ENCODE measurements around the gene HLA-DMB. TPM values are rescaled to one million over a fixed set of nuclear protein-coding genes. Genes with fewer than 3 reads are reported as not detected.

Gene HLA-DMB
- polyA plus RNA-seq, 4 donors: 22.8 to 60.5 (median 29.8) TPM

DNA sequence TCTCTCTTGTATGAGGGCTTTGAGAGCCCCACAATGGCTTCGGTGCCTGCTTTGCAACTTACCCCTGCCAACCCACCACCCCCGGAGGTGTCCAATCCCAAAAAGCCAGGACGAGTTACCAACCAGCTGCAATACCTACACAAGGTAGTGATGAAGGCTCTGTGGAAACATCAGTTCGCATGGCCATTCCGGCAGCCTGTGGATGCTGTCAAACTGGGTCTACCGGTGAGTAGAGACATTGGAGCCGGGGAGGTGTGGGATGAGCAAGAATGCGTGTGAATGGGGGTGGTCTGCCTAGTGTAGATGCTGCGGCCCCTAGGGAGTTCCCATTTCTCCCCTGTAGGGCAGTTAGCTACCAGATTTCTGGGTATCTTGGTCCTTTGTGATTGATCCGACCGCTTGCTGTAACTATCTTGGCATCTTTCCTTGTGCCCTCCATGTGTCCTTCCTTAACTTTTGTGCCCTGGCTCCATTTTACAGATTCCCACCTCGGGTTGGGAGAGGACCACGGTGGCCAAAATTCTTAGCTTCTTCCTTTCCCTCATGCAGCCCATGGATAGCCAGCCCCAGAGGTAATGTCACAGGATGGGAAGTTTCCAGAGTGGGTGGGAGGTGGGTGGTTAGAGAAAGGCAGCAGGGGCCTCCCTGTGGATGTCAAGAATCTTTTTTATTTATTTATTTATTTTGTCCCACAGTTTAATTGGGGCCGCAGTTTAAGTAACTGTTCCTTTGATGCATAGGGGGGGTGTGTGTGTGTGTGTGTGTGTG is 33.9 kb upstream of the HLA-DMB start:
- WGBS, 3 donors: 1 to 5% (median 3%) methylated on average over 14 of the region's 14 CpGs
- no peaks in the 10 kb centered on the region for H3K27me3 ChIP-seq (ENCODE audit: control insufficient read depth in 3 of 3, insufficient read depth in 3 of 3, low read length in 3 of 3)
- H3K36me3 ChIP-seq (ENCODE audit: control insufficient read depth in 3 of 3, insufficient read depth in 2 of 3, low read depth in 1 of 3, low read length in 3 of 3): peaks cover 29 to 58% (median 43%) of the 10 kb centered on the region in 3 donors
- H3K4me1 ChIP-seq (ENCODE audit: control insufficient read depth in 3 of 3, insufficient read depth in 2 of 3, low read depth in 1 of 3, low read length in 2 of 3): peaks cover 0 to 29% (median 5%) of the 10 kb centered on the region in 3 donors
- H3K4me3 ChIP-seq (ENCODE audit: low read depth in 1 of 3, low read length in 3 of 3): peak overlapping the region; percentile 87 to 97 (median 90)
- H3K27ac ChIP-seq (ENCODE audit: low read depth in 1 of 3, low read length in 2 of 3): no peak overlapping the region
- no peak for DNase-seq
- no peaks in the 10 kb centered on the region for H3K9me3 ChIP-seq (ENCODE audit: control insufficient read depth in 2 of 2, insufficient read depth in 1 of 2, low read depth in 1 of 2, low read length in 1 of 2)
- FAIRE-seq: no peak

DNA sequence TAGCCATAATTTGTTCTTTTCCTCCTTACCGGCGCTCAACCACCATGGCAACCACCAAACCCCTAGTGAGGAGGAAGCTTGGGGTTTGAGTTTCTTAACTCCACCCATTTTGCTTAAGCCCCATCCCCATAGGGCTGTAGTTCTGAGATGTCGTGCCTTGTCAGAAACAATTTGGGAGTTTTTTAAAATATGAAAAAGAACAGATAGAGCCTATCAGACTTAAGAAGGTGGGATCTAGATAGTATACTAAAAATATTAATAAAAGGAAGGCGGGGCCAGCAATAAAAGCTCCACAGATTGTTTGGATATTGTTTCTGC is 33.1 kb upstream of the HLA-DMB start:
- 0 to 1% (median 0%) methylated on average over 4 of the region's 4 CpGs for WGBS, 3 donors
- DNase-seq: peak; percentile 53 to 59
- peaks cover 0 to 26% (median 5%) of the 10 kb centered on the region in 3 donors for H3K4me1 ChIP-seq (ENCODE audit: control insufficient read depth in 3 of 3, insufficient read depth in 2 of 3, low read depth in 1 of 3, low read length in 2 of 3)
- H3K9me3 ChIP-seq (ENCODE audit: control insufficient read depth in 2 of 2, insufficient read depth in 1 of 2, low read depth in 1 of 2, low read length in 1 of 2): no peaks in the 10 kb centered on the region
- peaks cover 24 to 53% (median 41%) of the 10 kb centered on the region in 3 donors for H3K36me3 ChIP-seq (ENCODE audit: control insufficient read depth in 3 of 3, insufficient read depth in 2 of 3, low read depth in 1 of 3, low read length in 3 of 3)
- no peak for FAIRE-seq
- peak overlapping the region; percentile 87 to 97 (median 90) for H3K4me3 ChIP-seq (ENCODE audit: low read depth in 1 of 3, low read length in 3 of 3)
- no peaks in the 10 kb centered on the region for H3K27me3 ChIP-seq (ENCODE audit: control insufficient read depth in 3 of 3, insufficient read depth in 3 of 3, low read length in 3 of 3)
- H3K27ac ChIP-seq (ENCODE audit: low read depth in 1 of 3, low read length in 2 of 3): no peak overlapping the region

DNA sequence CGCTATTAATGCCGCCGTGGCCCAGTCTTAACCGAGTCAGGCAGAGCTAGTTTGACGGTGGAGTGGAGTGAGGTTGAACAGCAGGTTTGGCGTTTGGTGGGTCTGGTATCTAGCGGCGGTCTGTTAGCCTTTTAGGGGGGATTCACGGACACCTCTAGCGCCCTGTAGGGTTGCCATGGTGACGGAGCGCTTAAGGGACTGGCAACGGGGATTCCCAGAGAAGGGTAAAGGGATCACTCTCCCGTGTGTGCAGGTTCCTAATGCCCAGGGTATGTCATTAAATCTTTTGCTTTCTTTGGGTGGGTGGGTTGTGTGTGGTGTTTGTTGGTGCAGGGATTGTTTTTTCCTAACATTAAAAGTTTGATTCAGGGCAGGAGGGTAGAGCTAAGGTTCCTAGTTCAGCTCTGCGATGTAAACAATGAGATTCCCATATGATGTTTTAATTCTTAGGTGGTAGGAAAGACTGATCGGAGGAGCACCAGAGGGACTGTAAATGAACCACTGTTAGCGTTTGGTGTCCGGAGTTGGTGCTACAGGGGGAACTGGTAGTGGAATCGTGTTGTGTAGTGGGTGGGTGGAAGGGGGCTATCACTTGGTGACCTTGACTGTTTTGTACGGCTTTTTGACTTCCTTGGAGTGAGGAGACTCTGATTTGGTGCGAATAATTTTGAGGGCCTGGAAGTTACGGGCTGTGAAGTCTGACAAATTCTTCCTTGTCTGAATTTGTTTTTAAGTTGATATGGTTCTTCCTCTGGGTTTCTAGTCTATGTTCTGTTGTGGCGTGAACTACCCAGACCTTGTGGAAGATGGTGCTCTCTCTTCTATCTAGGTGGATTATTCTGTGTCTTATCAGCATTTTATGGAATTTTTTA is 32.6 kb upstream of the HLA-DMB start:
- H3K27ac ChIP-seq (ENCODE audit: low read depth in 1 of 3, low read length in 2 of 3): peak overlapping the region; percentile 67 to 98 (median 77)
- no peak for FAIRE-seq
- H3K9me3 ChIP-seq (ENCODE audit: control insufficient read depth in 2 of 2, insufficient read depth in 1 of 2, low read depth in 1 of 2, low read length in 1 of 2): no peaks in the 10 kb centered on the region
- peak; percentile 46 to 58 for DNase-seq
- peaks cover 0 to 23% (median 5%) of the 10 kb centered on the region in 3 donors for H3K4me1 ChIP-seq (ENCODE audit: control insufficient read depth in 3 of 3, insufficient read depth in 2 of 3, low read depth in 1 of 3, low read length in 2 of 3)
- 0% methylated on average over 23 of the region's 23 CpGs for WGBS, 3 donors
- H3K36me3 ChIP-seq (ENCODE audit: control insufficient read depth in 3 of 3, insufficient read depth in 2 of 3, low read depth in 1 of 3, low read length in 3 of 3): peaks cover 19 to 47% (median 38%) of the 10 kb centered on the region in 3 donors
- H3K4me3 ChIP-seq (ENCODE audit: low read depth in 1 of 3, low read length in 3 of 3): peak overlapping the region; percentile 87 to 97 (median 90)
- H3K27me3 ChIP-seq (ENCODE audit: control insufficient read depth in 3 of 3, insufficient read depth in 3 of 3, low read length in 3 of 3): no peaks in the 10 kb centered on the region

DNA sequence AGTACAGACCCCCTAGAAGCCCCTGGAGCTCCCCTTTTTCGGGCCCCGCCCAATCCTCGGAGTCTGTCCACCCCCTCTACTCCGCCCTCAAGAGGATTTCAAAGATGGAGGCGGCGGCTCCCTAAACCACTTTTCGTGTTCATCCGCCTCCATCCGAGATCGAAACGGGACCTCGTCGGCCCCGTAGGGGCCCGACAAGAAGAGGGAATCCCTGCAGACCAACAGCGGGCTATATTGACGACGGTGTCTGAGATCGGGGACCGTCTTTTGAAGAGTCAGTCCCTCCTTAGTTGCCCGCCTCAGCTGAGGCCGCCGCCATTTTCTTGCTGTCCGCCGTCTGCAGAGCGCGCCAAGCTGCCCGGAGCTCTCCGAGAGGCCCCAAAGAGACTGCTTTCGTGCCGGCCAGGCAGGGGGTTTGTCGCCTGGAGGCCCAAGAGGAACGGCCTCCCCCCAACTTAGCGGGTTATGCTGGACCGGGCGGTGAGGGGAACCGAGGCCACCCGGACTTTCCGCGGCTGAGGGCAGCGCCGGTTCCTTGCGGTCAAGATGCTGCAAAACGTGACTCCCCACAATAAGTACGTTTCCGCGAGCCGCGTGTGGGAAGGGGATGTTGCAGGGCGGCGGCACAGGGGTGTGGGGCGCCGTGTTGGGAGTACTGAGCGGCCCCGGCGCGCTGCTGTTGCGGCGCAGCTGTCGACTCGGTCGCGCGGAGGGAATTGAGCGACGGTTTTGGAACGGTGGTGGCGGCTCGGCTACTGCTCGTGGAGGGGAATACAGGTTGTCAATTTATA is 31.7 kb upstream of the HLA-DMB start:
- DNase-seq (peak in 1 of 2 donors; percentile 31), FAIRE-seq (no peak)
- H3K4me1 ChIP-seq (ENCODE audit: control insufficient read depth in 3 of 3, insufficient read depth in 2 of 3, low read depth in 1 of 3, low read length in 2 of 3): peaks cover 0 to 16% (median 5%) of the 10 kb centered on the region in 3 donors
- peak overlapping the region; percentile 67 to 98 (median 77) for H3K27ac ChIP-seq (ENCODE audit: low read depth in 1 of 3, low read length in 2 of 3)
- WGBS, 3 donors: 0 to 1% (median 0%) methylated on average over 70 of the region's 70 CpGs
- no peaks in the 10 kb centered on the region for H3K9me3 ChIP-seq (ENCODE audit: control insufficient read depth in 2 of 2, insufficient read depth in 1 of 2, low read depth in 1 of 2, low read length in 1 of 2)
- no peaks in the 10 kb centered on the region for H3K27me3 ChIP-seq (ENCODE audit: control insufficient read depth in 3 of 3, insufficient read depth in 3 of 3, low read length in 3 of 3)
- H3K4me3 ChIP-seq (ENCODE audit: low read depth in 1 of 3, low read length in 3 of 3): peak overlapping the region; percentile 87 to 97 (median 90)
- peaks cover 13 to 39% (median 30%) of the 10 kb centered on the region in 3 donors for H3K36me3 ChIP-seq (ENCODE audit: control insufficient read depth in 3 of 3, insufficient read depth in 2 of 3, low read depth in 1 of 3, low read length in 3 of 3)

DNA sequence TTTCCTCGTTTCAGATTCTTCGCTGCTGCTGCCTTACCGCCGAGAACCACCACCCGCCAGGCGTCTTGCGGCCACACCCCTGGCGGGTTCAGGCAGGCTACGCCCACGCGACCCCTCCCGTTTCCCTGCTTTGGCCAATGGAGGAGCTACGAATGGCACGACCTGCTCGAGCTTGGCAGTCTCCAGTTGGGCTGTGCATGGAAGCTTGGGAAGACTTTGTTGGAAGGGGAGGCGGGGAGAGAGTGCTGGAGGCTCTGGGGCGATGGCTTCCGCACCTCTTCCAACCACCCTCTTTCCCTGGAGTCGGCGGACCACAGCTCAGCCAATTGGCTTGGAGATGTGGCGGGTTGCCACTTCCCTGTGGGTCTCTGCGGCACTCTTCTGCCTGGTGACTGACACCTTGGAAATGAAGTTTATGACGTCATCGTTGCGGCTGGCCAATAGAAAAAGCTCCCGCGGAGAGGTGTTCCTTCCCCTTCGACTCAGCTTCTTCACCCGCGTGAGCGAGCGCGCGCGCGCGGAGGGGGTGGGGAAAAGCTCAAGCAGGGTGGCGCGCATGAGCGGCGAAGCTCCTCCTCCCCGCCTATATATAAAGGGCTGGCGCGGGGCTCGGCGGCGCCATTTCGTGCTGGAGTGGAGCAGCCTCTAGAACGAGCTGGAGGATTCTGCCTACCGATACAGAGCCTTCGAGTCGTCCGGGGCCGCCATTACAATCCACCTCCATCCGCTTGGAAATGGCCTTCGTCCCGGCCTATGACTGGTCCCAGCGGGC is 30.9 kb upstream of the HLA-DMB start:
- FAIRE-seq (no peak), DNase-seq (peak; percentile 100)
- Histone ChIP-seq H3K4me1 (ENCODE audit: control insufficient read depth in 3 of 3, insufficient read depth in 2 of 3, low read depth in 1 of 3, low read length in 2 of 3) (peaks cover 1 to 15% (median 5%) of the 10 kb centered on the region in 3 donors), H3K9me3 (ENCODE audit: control insufficient read depth in 2 of 2, insufficient read depth in 1 of 2, low read depth in 1 of 2, low read length in 1 of 2) (no peaks in the 10 kb centered on the region), H3K4me3 (ENCODE audit: low read depth in 1 of 3, low read length in 3 of 3) (peak overlapping the region; percentile 87 to 97 (median 90)), H3K36me3 (ENCODE audit: control insufficient read depth in 3 of 3, insufficient read depth in 2 of 3, low read depth in 1 of 3, low read length in 3 of 3) (peaks cover 7 to 32% (median 25%) of the 10 kb centered on the region in 3 donors), H3K27me3 (ENCODE audit: control insufficient read depth in 3 of 3, insufficient read depth in 3 of 3, low read length in 3 of 3) (no peaks in the 10 kb centered on the region), H3K27ac (ENCODE audit: low read depth in 1 of 3, low read length in 2 of 3) (peak overlapping the region; percentile 98 to 100 (median 99))
- 0% methylated on average over 54 to 58 of the region's 58 CpGs for WGBS, 3 donors

DNA sequence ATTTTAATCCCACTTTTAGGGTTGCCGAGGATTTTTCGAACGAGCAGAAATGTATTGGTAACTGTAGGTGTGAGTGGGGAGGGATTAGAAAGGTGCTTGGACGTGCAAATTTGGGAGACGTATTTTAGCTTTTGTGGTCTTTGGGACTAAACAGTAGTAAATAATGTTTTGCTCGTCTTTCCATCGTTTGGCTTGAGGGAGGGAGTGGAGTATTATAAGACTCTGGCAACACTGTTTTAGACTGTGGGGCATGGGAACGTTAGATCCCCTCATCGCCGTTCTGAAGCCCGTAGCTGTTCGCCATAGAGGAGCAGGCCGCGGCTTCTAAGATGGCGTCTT is 30.4 kb upstream of the HLA-DMB start:
- Histone ChIP-seq H3K36me3 (ENCODE audit: control insufficient read depth in 3 of 3, insufficient read depth in 2 of 3, low read depth in 1 of 3, low read length in 3 of 3) (peaks cover 3 to 27% (median 19%) of the 10 kb centered on the region in 3 donors), H3K9me3 (ENCODE audit: control insufficient read depth in 2 of 2, insufficient read depth in 1 of 2, low read depth in 1 of 2, low read length in 1 of 2) (no peaks in the 10 kb centered on the region), H3K4me1 (ENCODE audit: control insufficient read depth in 3 of 3, insufficient read depth in 2 of 3, low read depth in 1 of 3, low read length in 2 of 3) (peaks cover 4 to 15% (median 6%) of the 10 kb centered on the region in 3 donors), H3K27me3 (ENCODE audit: control insufficient read depth in 3 of 3, insufficient read depth in 3 of 3, low read length in 3 of 3) (no peaks in the 10 kb centered on the region), H3K4me3 (ENCODE audit: low read depth in 1 of 3, low read length in 3 of 3) (peak overlapping the region; percentile 65 to 90 (median 82)), H3K27ac (ENCODE audit: low read depth in 1 of 3, low read length in 2 of 3) (peak overlapping the region; percentile 98 to 100 (median 99))
- DNase-seq (no peak), FAIRE-seq (no peak)
- WGBS, 3 donors: 0 to 1% (median 0%) methylated on average over 15 of the region's 15 CpGs

DNA sequence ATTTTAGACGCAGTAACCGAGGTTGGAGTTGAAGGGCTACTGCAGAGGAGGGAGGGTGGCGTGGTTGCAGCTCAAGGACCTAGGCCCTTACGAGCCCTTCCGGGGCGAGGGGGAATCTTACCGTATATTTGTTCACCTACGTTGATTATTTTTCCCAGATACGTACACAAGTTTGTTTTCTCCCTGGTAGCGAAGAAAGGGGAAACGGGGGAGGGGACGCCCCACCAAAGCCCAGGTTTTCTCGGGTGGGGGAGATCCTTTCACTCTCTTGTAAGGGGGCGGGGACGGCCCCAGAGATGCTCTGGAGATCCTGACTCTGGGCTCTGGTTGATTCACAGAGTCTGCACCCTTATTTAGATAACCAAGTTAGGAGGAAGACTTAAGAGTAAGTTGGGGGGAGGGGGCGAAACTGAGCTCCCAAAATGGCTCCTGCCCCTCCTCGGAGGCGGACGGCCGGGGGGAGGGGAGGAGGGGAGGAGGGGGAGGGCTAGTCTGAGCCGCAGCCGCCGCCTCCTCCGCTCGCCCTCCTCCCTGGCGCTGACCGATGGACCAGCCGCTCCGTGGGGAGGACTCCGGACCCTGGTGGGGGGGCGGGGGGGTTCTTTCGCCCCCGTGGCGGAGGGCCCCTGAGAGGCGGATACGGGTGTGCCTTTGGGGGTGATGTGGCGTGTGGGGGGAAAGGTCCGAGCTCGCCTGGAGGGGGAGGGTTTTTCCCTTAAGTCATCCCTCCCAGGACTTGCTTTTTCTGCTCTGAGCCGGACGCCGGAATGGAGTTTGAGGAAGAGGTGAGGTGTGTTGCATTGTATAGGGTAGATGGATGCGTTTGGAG is 29.8 kb upstream of the HLA-DMB start:
- peaks cover 3 to 23% (median 13%) of the 10 kb centered on the region in 3 donors for H3K36me3 ChIP-seq (ENCODE audit: control insufficient read depth in 3 of 3, insufficient read depth in 2 of 3, low read depth in 1 of 3, low read length in 3 of 3)
- no peaks in the 10 kb centered on the region for H3K27me3 ChIP-seq (ENCODE audit: control insufficient read depth in 3 of 3, insufficient read depth in 3 of 3, low read length in 3 of 3)
- peak overlapping the region; percentile 65 to 90 (median 82) for H3K4me3 ChIP-seq (ENCODE audit: low read depth in 1 of 3, low read length in 3 of 3)
- peaks cover 2 to 10% (median 7%) of the 10 kb centered on the region in 3 donors for H3K4me1 ChIP-seq (ENCODE audit: control insufficient read depth in 3 of 3, insufficient read depth in 2 of 3, low read depth in 1 of 3, low read length in 2 of 3)
- FAIRE-seq: no peak
- 0 to 1% (median 1%) methylated on average over 29 to 43 of the region's 43 CpGs for WGBS, 3 donors
- peak overlapping the region; percentile 98 to 100 (median 99) for H3K27ac ChIP-seq (ENCODE audit: low read depth in 1 of 3, low read length in 2 of 3)
- DNase-seq: peak; percentile 88 to 94
- H3K9me3 ChIP-seq (ENCODE audit: control insufficient read depth in 2 of 2, insufficient read depth in 1 of 2, low read depth in 1 of 2, low read length in 1 of 2): no peaks in the 10 kb centered on the region

Data from small intestine (tissue), 7 donors.